Testis (tissue), 3 donors: ENCODE data around the gene SELENOW. TPM values are rescaled to one million over a fixed set of nuclear protein-coding genes. Genes with fewer than 3 reads are reported as not detected.
"Not testable (repeated sequence)": the region's sequence is repeated elsewhere in the genome, so short reads cannot be mapped to it uniquely, and the experiment has no call there.

ENCODE experiments used
- DNase-seq: peaks from one replicate; pipeline ENCODE4 v3.0.0-alpha.2; 2019
- H3K27ac ChIP-seq, 2 donors: fragments of 200-600 bp; sonication (generic); one replicate each; pipeline ENCODE4 v1.5.1; 2019
- H3K27me3 ChIP-seq: fragments of 200-600 bp; sonication (generic); one replicate; pipeline ENCODE4 v1.5.1; 2019
- H3K36me3 ChIP-seq: fragments of 200-600 bp; sonication (generic); one replicate; pipeline ENCODE4 v1.5.1; 2017; ENCODE audit warnings: low read depth; ENCODE audit errors: missing control alignments
- H3K4me1 ChIP-seq: fragments of 200-600 bp; sonication (generic); one replicate; pipeline ENCODE4 v1.5.1; 2019
- H3K4me3 ChIP-seq, 2 donors: fragments of 200-600 bp; sonication (generic); one replicate each; pipeline ENCODE4 v1.5.1; 2017 to 2019
- H3K9me3 ChIP-seq: fragments of 200-600 bp; sonication (generic); one replicate; pipeline ENCODE4 v1.5.1; 2017
- CTCF ChIP-seq, 3 experiments: fragments of 450-650 bp in 2 of 3; fragments of 200-600 bp in 1 of 3; sonication (generic) in 1 of 3; IDR thresholded peaks; one replicate each; pipeline ENCODE4 v1.5.1; 2016 to 2019; ENCODE audit warnings: antibody characterized with exemption in 3 of 3, mild to moderate bottlenecking in 2 of 3, moderate library complexity in 1 of 3
- POLR2A ChIP-seq: fragments of 450-650 bp; IDR thresholded peaks from one replicate; pipeline ENCODE4 v1.6.1; 2017; ENCODE audit warnings: antibody characterized with exemption, mild to moderate bottlenecking, moderate library complexity
- WGBS, 2 donors: methylation state at CpG; one replicate each; pipeline ENCODE4 v1.1.5; 2018; 5-methylcytosine and 5-hydroxymethylcytosine counted together
- intact Hi-C: fragments of 100-400 bp; cut with DNase I; formaldehyde crosslinking; loops from one replicate; pipeline ENCODE4 v1.15.1; 2023; ENCODE audit warnings: low total_unique reads
- polyA plus RNA-seq: library from polyadenylated mRNA; stranded (reverse); fragments of 350-450 nt; fragmentation: Illumina TruSeq; extraction: RNeasy Lipid Tissue Mini Kit (QIAGEN cat#74804); gene quantifications from one replicate; pipeline ENCODE4 v1.2.3, GENCODE V29; 2014; ENCODE audit warnings: low read depth, low replicate concordance; ENCODE audit not compliant: insufficient read depth
- total RNA-seq, 2 donors: library from RNA; depleted of rRNA; stranded (reverse); fragments of >200 nt; gene quantifications; one replicate each; pipeline ENCODE4 v1.2.3, GENCODE V29; 2016

The SELENOW gene
- total and polyA plus RNA-seq, 3 donors from 2014 or later: 170 to 197 (median 194) TPM

- H3K4me3 ChIP-seq: no peak overlapping the region
- no peak overlapping the region for H3K27ac ChIP-seq
- no peak for DNase-seq
- H3K9me3 ChIP-seq: no peaks in the 10 kb centered on the region
- no peaks in the 10 kb centered on the region for H3K27me3 ChIP-seq
- intact Hi-C loops: no loop called here
- no peaks in the 10 kb centered on the region for H3K4me1 ChIP-seq
- WGBS, 2 donors: 83 to 91% methylated on average over 5 of the region's 5 CpGs
- H3K36me3 ChIP-seq: no peaks in the 10 kb centered on the region
- no peak for TF ChIP-seq POLR2A
Observed at GRCh38 chr19:47761566-47761965, 16.9 kb upstream of the SELENOW start.

GRCh38 chr19:47762151-47762550 lies 16.4 kb upstream of the SELENOW start:
- no peak for DNase-seq
- no peak for TF ChIP-seq POLR2A
- TF ChIP-seq CTCF (IDR thresholded peaks at IDR 0.05): no peak
- Histone ChIP-seq H3K9me3 (no peaks in the 10 kb centered on the region), H3K27ac (no peak overlapping the region), H3K36me3 (no peaks in the 10 kb centered on the region), H3K4me1 (no peaks in the 10 kb centered on the region), H3K4me3 (no peak overlapping the region), H3K27me3 (no peaks in the 10 kb centered on the region)
- intact Hi-C loops: no loop called here
- 61 to 85% methylated on average over 3 of the region's 3 CpGs for WGBS, 2 donors

- intact Hi-C loops: no loop called here
- no peak overlapping the region for H3K4me3 ChIP-seq
- 61 to 67% methylated on average over 18 of the region's 18 CpGs for WGBS, 2 donors
- no peaks in the 10 kb centered on the region for H3K36me3 ChIP-seq
- no peak for DNase-seq
- TF ChIP-seq POLR2A: no peak
- TF ChIP-seq CTCF (IDR thresholded peaks at IDR 0.05): no peak
- H3K27me3 ChIP-seq: no peaks in the 10 kb centered on the region
- H3K4me1 ChIP-seq: no peaks in the 10 kb centered on the region
- no peaks in the 10 kb centered on the region for H3K9me3 ChIP-seq
- no peak overlapping the region for H3K27ac ChIP-seq
Observed at GRCh38 chr19:47762615-47763308, 15.7 kb upstream of the SELENOW start.

- H3K4me1 ChIP-seq, H3K9me3 ChIP-seq, H3K27me3 ChIP-seq, H3K4me3 ChIP-seq, H3K27ac ChIP-seq, DNase-seq, H3K36me3 ChIP-seq, intact Hi-C loops: not testable (repeated sequence)
- WGBS, 2 donors: 89 to 94% methylated on average over 3 of the region's 3 CpGs
Observed at GRCh38 chr19:47764705-47765104, 13.8 kb upstream of the SELENOW start.

GRCh38 chr19:47765523-47766358 lies 12.8 kb upstream of the SELENOW start:
- Histone ChIP-seq H3K36me3 (no peaks in the 10 kb centered on the region), H3K4me3 (no peak overlapping the region), H3K4me1 (no peaks in the 10 kb centered on the region), H3K27ac (no peak overlapping the region), H3K9me3 (no peaks in the 10 kb centered on the region), H3K27me3 (no peaks in the 10 kb centered on the region)
- DNase-seq: peak; percentile 61
- intact Hi-C loops: no loop called here
- TF ChIP-seq POLR2A (no peak), CTCF (IDR thresholded peaks at IDR 0.05) (peak; percentile 56 to 63 (median 61))
- whole genome bisulfite sequencing, 2 donors: 62 to 63% methylated on average over 12 to 19 of the region's 19 CpGs
